Sigmoid colon (tissue), 4 donors: ENCODE data around the gene ATAT1.

Experiments used
- CTCF ChIP-seq, 4 experiments: fragments of 450-650 bp in 3 of 4; fragments of 200-600 bp in 1 of 4; IDR thresholded peaks; one replicate each; pipeline ENCODE4 v1.5.1; 2016 to 2019; ENCODE audit warnings: antibody characterized with exemption in 4 of 4, mild to moderate bottlenecking in 3 of 4, moderate library complexity in 2 of 4
- EP300 ChIP-seq, 4 donors: sonication (generic); formaldehyde crosslinking; IDR thresholded peaks; one replicate each; pipeline ENCODE4 v1.6.1; 2017; ENCODE audit warnings: antibody characterized with exemption in 4 of 4
- POLR2A ChIP-seq, 2 donors: fragments of 450-650 bp; IDR thresholded peaks; one replicate each; pipeline ENCODE4 v1.6.1; 2016; ENCODE audit warnings: antibody characterized with exemption in 2 of 2, mild to moderate bottlenecking in 2 of 2, moderate library complexity in 2 of 2

GRCh38 chr6:30635834-30636233, 9.2 kb downstream of the ATAT1 start:
- no peak for TF ChIP-seq CTCF (IDR thresholded peaks at IDR 0.05)
- TF ChIP-seq POLR2A (IDR thresholded peaks at IDR 0.05), result no peak
- TF ChIP-seq EP300 (IDR thresholded peaks at IDR 0.05), result no peak
